Activated CD4-positive, alpha-beta T cell treated with anti-CD3 and anti-CD28 coated beads, Interleukin-2, amount 10 ng/mL, durations not matched to agents 24 days and 14 days (primary cell): ENCODE measurements around the gene ZNF710. TPM values are rescaled to one million over a fixed set of nuclear protein-coding genes. Genes with fewer than 3 reads are reported as not detected.

ENCODE experiments used
- DNase-seq: peaks from one replicate; pipeline ENCODE4 v3.0.0; 2022
- H3K27ac Mint-ChIP-seq: one replicate; pipeline ENCODE4 v1.8.0; 2022; ENCODE audit warnings: mild to moderate bottlenecking, mixed read lengths
- H3K27me3 Mint-ChIP-seq: one replicate; pipeline ENCODE4 v1.8.0; 2022; ENCODE audit warnings: mixed read lengths
- H3K36me3 Mint-ChIP-seq: one replicate; pipeline ENCODE4 v1.8.0; 2022; ENCODE audit warnings: low read depth, mild to moderate bottlenecking, mixed read lengths
- H3K4me1 Mint-ChIP-seq: one replicate; pipeline ENCODE4 v1.8.0; 2021; ENCODE audit warnings: mixed read lengths
- H3K4me3 Mint-ChIP-seq: one replicate; pipeline ENCODE4 v1.8.0; 2022; ENCODE audit warnings: mild to moderate bottlenecking, moderate library complexity, mixed read lengths
- H3K9me3 Mint-ChIP-seq: one replicate; pipeline ENCODE4 v1.8.0; 2021; ENCODE audit warnings: mixed read lengths
- intact Hi-C: fragments of 100-400 bp; cut with micrococcal nuclease; formaldehyde crosslinking; loops from one replicate; pipeline ENCODE4 v1.15.1; 2023
- total RNA-seq: library from RNA; stranded (reverse); gene quantifications from 2 replicates; pipeline ENCODE4 v1.2.3, GENCODE V29; 2022

The ZNF710 gene
- total RNA-seq, 1 donor from 2014 or later, result 28.3 TPM

- Mint-ChIP-seq H3K4me3 (no peak overlapping the region), H3K27ac (no peak overlapping the region), H3K36me3 (peaks cover 32% of the 10 kb centered on the region), H3K4me1 (peaks cover 32% of the 10 kb centered on the region), H3K9me3 (peaks cover 1% of the 10 kb centered on the region), H3K27me3 (no peaks in the 10 kb centered on the region)
- no peak for DNase-seq
- intact Hi-C loops, result no loop called here
Measured at GRCh38 chr15:90016721-90017120, 15.6 kb downstream of the ZNF710 start.

GRCh38 chr15:90018216-90018831 lies 17.2 kb downstream of the ZNF710 start:
- no peak for DNase-seq
- Mint-ChIP-seq H3K4me3 (no peak overlapping the region), H3K36me3 (peaks cover 21% of the 10 kb centered on the region), H3K4me1 (peaks cover 33% of the 10 kb centered on the region), H3K27ac (no peak overlapping the region), H3K9me3 (no peaks in the 10 kb centered on the region), H3K27me3 (no peaks in the 10 kb centered on the region)
- intact Hi-C loops, result no loop called here

GRCh38 chr15:90019611-90020010 lies 18.5 kb downstream of the ZNF710 start:
- Mint-ChIP-seq H3K4me1 (peaks cover 26% of the 10 kb centered on the region), H3K36me3 (peaks cover 14% of the 10 kb centered on the region), H3K4me3 (no peak overlapping the region), H3K27me3 (no peaks in the 10 kb centered on the region), H3K9me3 (no peaks in the 10 kb centered on the region), H3K27ac (no peak overlapping the region)
- DNase-seq, result no peak
- intact Hi-C loops, result no loop called here

GRCh38 chr15:90020021-90020735 lies 19.1 kb downstream of the ZNF710 start:
- intact Hi-C loops, result no loop called here
- no peak for DNase-seq
- no peaks in the 10 kb centered on the region for H3K27me3 Mint-ChIP-seq
- H3K4me3 Mint-ChIP-seq, result no peak overlapping the region
- no peak overlapping the region for H3K27ac Mint-ChIP-seq
- H3K9me3 Mint-ChIP-seq, result no peaks in the 10 kb centered on the region
- peaks cover 10% of the 10 kb centered on the region for H3K36me3 Mint-ChIP-seq
- peaks cover 28% of the 10 kb centered on the region for H3K4me1 Mint-ChIP-seq

GRCh38 chr15:90020936-90021507 lies 19.9 kb downstream of the ZNF710 start:
- H3K36me3 Mint-ChIP-seq, result peaks cover 7% of the 10 kb centered on the region
- intact Hi-C loops, result no loop called here
- no peak for DNase-seq
- H3K27ac Mint-ChIP-seq, result no peak overlapping the region
- no peaks in the 10 kb centered on the region for H3K27me3 Mint-ChIP-seq
- no peaks in the 10 kb centered on the region for H3K9me3 Mint-ChIP-seq
- H3K4me3 Mint-ChIP-seq, result no peak overlapping the region
- peaks cover 28% of the 10 kb centered on the region for H3K4me1 Mint-ChIP-seq

GRCh38 chr15:90022345-90022744 lies 21.2 kb downstream of the ZNF710 start:
- H3K27ac Mint-ChIP-seq, result no peak overlapping the region
- no peak overlapping the region for H3K4me3 Mint-ChIP-seq
- intact Hi-C loops, result no loop called here
- H3K4me1 Mint-ChIP-seq, result peaks cover 18% of the 10 kb centered on the region
- no peaks in the 10 kb centered on the region for H3K27me3 Mint-ChIP-seq
- DNase-seq, result no peak
- peaks cover 6% of the 10 kb centered on the region for H3K36me3 Mint-ChIP-seq
- no peaks in the 10 kb centered on the region for H3K9me3 Mint-ChIP-seq

GRCh38 chr15:90022905-90023700 lies 22.0 kb downstream of the ZNF710 start:
- H3K27me3 Mint-ChIP-seq, result no peaks in the 10 kb centered on the region
- no peaks in the 10 kb centered on the region for H3K9me3 Mint-ChIP-seq
- H3K36me3 Mint-ChIP-seq, result peaks cover 4% of the 10 kb centered on the region
- H3K4me3 Mint-ChIP-seq, result no peak overlapping the region
- no peak for DNase-seq
- H3K27ac Mint-ChIP-seq, result no peak overlapping the region
- intact Hi-C loops, result no loop called here
- peaks cover 13% of the 10 kb centered on the region for H3K4me1 Mint-ChIP-seq

- Mint-ChIP-seq H3K4me1 (peaks cover 15% of the 10 kb centered on the region), H3K36me3 (peaks cover 15% of the 10 kb centered on the region), H3K27ac (no peak overlapping the region), H3K4me3 (no peak overlapping the region), H3K27me3 (no peaks in the 10 kb centered on the region), H3K9me3 (peaks cover 3% of the 10 kb centered on the region)
- intact Hi-C loops, result no loop called here
- DNase-seq, result no peak
Measured at GRCh38 chr15:90024406-90024805, 23.3 kb downstream of the ZNF710 start.

- no peak for DNase-seq
- Mint-ChIP-seq H3K9me3 (peaks cover 3% of the 10 kb centered on the region), H3K27me3 (no peaks in the 10 kb centered on the region), H3K4me1 (peaks cover 17% of the 10 kb centered on the region), H3K4me3 (no peak overlapping the region), H3K27ac (no peak overlapping the region), H3K36me3 (peaks cover 15% of the 10 kb centered on the region)
- intact Hi-C loops, result no loop called here
Measured at GRCh38 chr15:90025489-90026033, 24.4 kb downstream of the ZNF710 start.

- H3K27me3 Mint-ChIP-seq, result no peaks in the 10 kb centered on the region
- no peak for DNase-seq
- H3K4me1 Mint-ChIP-seq, result peaks cover 25% of the 10 kb centered on the region
- intact Hi-C loops, result no loop called here
- peaks cover 3% of the 10 kb centered on the region for H3K9me3 Mint-ChIP-seq
- no peak overlapping the region for H3K27ac Mint-ChIP-seq
- no peak overlapping the region for H3K4me3 Mint-ChIP-seq
- H3K36me3 Mint-ChIP-seq, result peaks cover 12% of the 10 kb centered on the region
Measured at GRCh38 chr15:90028376-90028944, 27.3 kb downstream of the ZNF710 start.

- Mint-ChIP-seq H3K4me1 (peaks cover 31% of the 10 kb centered on the region), H3K36me3 (peaks cover 12% of the 10 kb centered on the region), H3K9me3 (peaks cover 3% of the 10 kb centered on the region), H3K27ac (no peak overlapping the region), H3K27me3 (no peaks in the 10 kb centered on the region), H3K4me3 (no peak overlapping the region)
- intact Hi-C loops, result no loop called here
- DNase-seq, result no peak
Measured at GRCh38 chr15:90029024-90029423, 27.9 kb downstream of the ZNF710 start.

- H3K27ac Mint-ChIP-seq, result no peak overlapping the region
- peaks cover 12% of the 10 kb centered on the region for H3K36me3 Mint-ChIP-seq
- no peaks in the 10 kb centered on the region for H3K27me3 Mint-ChIP-seq
- H3K9me3 Mint-ChIP-seq, result peaks cover 3% of the 10 kb centered on the region
- intact Hi-C loops, result loop anchor here (5.0 kb wide), 1 partner anchor 42 kb away; no protein-coding TSS in a partner anchor
- no peak overlapping the region for H3K4me3 Mint-ChIP-seq
- DNase-seq, result no peak
- H3K4me1 Mint-ChIP-seq, result peaks cover 38% of the 10 kb centered on the region
Measured at GRCh38 chr15:90030376-90030775, 29.3 kb downstream of the ZNF710 start.

GRCh38 chr15:90031231-90031791 lies 30.2 kb downstream of the ZNF710 start:
- intact Hi-C loops, result loop anchor here (5.0 kb wide), 1 partner anchor 41 kb away; no protein-coding TSS in a partner anchor
- peaks cover 3% of the 10 kb centered on the region for H3K9me3 Mint-ChIP-seq
- peak; percentile 70 for DNase-seq
- peaks cover 12% of the 10 kb centered on the region for H3K36me3 Mint-ChIP-seq
- H3K4me3 Mint-ChIP-seq, result peak overlapping the region; percentile 57
- H3K4me1 Mint-ChIP-seq, result peaks cover 46% of the 10 kb centered on the region
- H3K27me3 Mint-ChIP-seq, result no peaks in the 10 kb centered on the region
- H3K27ac Mint-ChIP-seq, result peak overlapping the region; percentile 81
